GM12878 (cell line): ENCODE results near the gene CYBB. TPM values are rescaled to one million over a fixed set of nuclear protein-coding genes. Genes with fewer than 3 reads are reported as not detected.

Experiments
- ATAC-seq: fragments of 200-7000 bp; cut with Tn5 transposase; 3 replicates; pipeline ENCODE4 v1.9.1; 2020; ENCODE audit warnings: mild to moderate bottlenecking, moderate library complexity
- BruUV-seq: library from RNA; stranded (reverse); fragments of 400-500 nt; replicated peaks from 2 replicates; lab custom pipeline; 2021; lab: Mats Ljungman, UMichigan
- CTCF ChIA-PET: fragments of 300-600 bp; sonication (Branson Sonifier 250); formaldehyde crosslinking; extraction: SDS; loops from one replicate; lab custom pipeline; 2021; ENCODE audit warnings: inconsistent platforms; lab: Yijun Ruan, JAX
- POLR2A ChIA-PET: fragments of 350-600 bp; formaldehyde crosslinking; extraction: SDS; loops from one replicate; lab custom pipeline; 2021; ENCODE audit warnings: inconsistent platforms; lab: Charles Lee
- RAD21 ChIA-PET: fragments of 300-600 bp; sonication (Branson Sonifier 250); formaldehyde crosslinking; loops from one replicate; lab custom pipeline; 2023; ENCODE audit warnings: antibody characterized with exemption; ENCODE audit not compliant: unreplicated experiment; lab: Charles Lee
- SMC1A ChIA-PET: fragments of 300-600 bp; sonication (Branson Sonifier 250); formaldehyde crosslinking; loops from one replicate; lab custom pipeline; 2023; ENCODE audit not compliant: unreplicated experiment, uncharacterized antibody; lab: Charles Lee
- DNase-seq: peaks from one replicate; pipeline ENCODE4 v3.0.0-alpha.2; 2011; ENCODE audit warnings: low read depth, low spot score
- FAIRE-seq: peaks from 3 replicates; lab custom pipeline; 2011; peaks lifted over from hg19 to GRCh38; lab: Jason Lieb, UNC
- H2AFZ ChIP-seq: 2 replicates; pipeline ENCODE4 v1.6.0; 2011; ENCODE audit warnings: low read depth, low read length, control low read depth; ENCODE audit not compliant: control insufficient read depth
- H3K27ac ChIP-seq: 2 replicates; pipeline ENCODE4 v1.5.1; 2011; ENCODE audit warnings: control low read depth; ENCODE audit not compliant: control insufficient read depth, insufficient read depth
- H3K27me3 ChIP-seq, 2 experiments: replicated peaks in 1 of 2; 2 replicates each; pipeline versions ENCODE4 v1.6.0 to v1.6.1; 2011; ENCODE audit warnings: low read length in 1 of 2; ENCODE audit not compliant: control insufficient read depth in 2 of 2, insufficient read depth in 2 of 2
- H3K36me3 ChIP-seq, 2 experiments: 2 replicates each; pipeline ENCODE4 v1.5.1; 2011; ENCODE audit warnings: low read length in 1 of 2; ENCODE audit not compliant: control insufficient read depth in 2 of 2, insufficient read depth in 2 of 2
- H3K4me1 ChIP-seq: 2 replicates; pipeline ENCODE4 v1.6.1; 2011; ENCODE audit warnings: mild to moderate bottlenecking, low read length, moderate library complexity, mixed read lengths; ENCODE audit not compliant: control insufficient read depth, insufficient read depth
- H3K4me2 ChIP-seq: 2 replicates; pipeline ENCODE4 v1.6.0; 2011; ENCODE audit warnings: control low read depth; ENCODE audit not compliant: control insufficient read depth, insufficient read depth
- H3K4me3 ChIP-seq: fragments of 200-600 bp; sonication (generic); 2 replicates; pipeline ENCODE4 v1.5.1; 2016
- H3K79me2 ChIP-seq: 2 replicates; pipeline ENCODE4 v1.6.0; 2011; ENCODE audit warnings: low read length; ENCODE audit not compliant: control insufficient read depth, insufficient read depth
- H3K9ac ChIP-seq: 2 replicates; pipeline ENCODE4 v1.8.0; 2011; ENCODE audit warnings: low read length, control low read depth, mixed read lengths; ENCODE audit not compliant: control insufficient read depth, insufficient read depth
- H3K9me3 ChIP-seq: replicated peaks from 3 replicates; pipeline ENCODE4 v1.5.1; 2011; ENCODE audit warnings: mild to moderate bottlenecking, low read length; ENCODE audit not compliant: control insufficient read depth, insufficient read depth
- H4K20me1 ChIP-seq: 2 replicates; pipeline ENCODE4 v1.6.0; 2011; ENCODE audit not compliant: control insufficient read depth, insufficient read depth
- CREB1 ChIP-seq: IDR thresholded peaks from 2 replicates; pipeline ENCODE4 v1.6.1; 2012; ENCODE audit warnings: low read depth, mild to moderate bottlenecking, inconsistent platforms
- CREM ChIP-seq: IDR thresholded peaks from 2 replicates; pipeline ENCODE4 v1.6.1; 2014; ENCODE audit warnings: antibody characterized with exemption, low read depth
- FOS ChIP-seq: IDR thresholded peaks from 3 replicates; pipeline ENCODE4 v1.6.1; 2011; ENCODE audit warnings: borderline replicate concordance; ENCODE audit not compliant: insufficient read length; ENCODE audit errors: extremely low read depth
- NFYB ChIP-seq: IDR thresholded peaks from 2 replicates; pipeline ENCODE4 v1.6.1; 2011; ENCODE audit warnings: low read depth, mild to moderate bottlenecking, low read length, improper control_type of control experiment, moderate library complexity; ENCODE audit not compliant: insufficient read depth
- WGBS: methylation state at CpG from one replicate; pipeline ENCODE4 v1.1.6; 2016; ENCODE audit warnings: low lambda C conversion rate; ENCODE audit not compliant: insufficient replicate concordance, insufficient coverage; ENCODE audit errors: missing lambda C conversion rate; 5-methylcytosine and 5-hydroxymethylcytosine counted together
- in situ Hi-C: fragments of 300-500 bp; cut with MboI; formaldehyde crosslinking; loops from 9 replicates; pipeline ENCODE4 v1.14.3; 2018; ENCODE audit warnings: mixed read lengths
- intact Hi-C: fragments of 100-400 bp; cut with micrococcal nuclease; formaldehyde crosslinking; loops from one replicate; pipeline ENCODE4 v1.14.2; 2022; ENCODE audit not compliant: unreplicated experiment
- polyA plus RNA-seq, 11 experiments: library from polyadenylated mRNA; depleted of rRNA in 4 of 11; unstranded in 6 of 11; stranded (reverse) in 5 of 11; fragments of >200 nt; fragmentation: Nextera tagmentation in 4 of 11; fragmentation: Illumina TruSeq in 1 of 11; extraction: Ambion mirVana in 4 of 11; extraction: Trizol in 1 of 11; gene quantifications; 1 replicate in 1 of 11; 2 replicates in 10 of 11; pipeline versions ENCODE4 v1.2.1 to v1.2.3, GENCODE V29; 2011 to 2016; ENCODE audit warnings: inconsistent platforms in 2 of 11, missing spikeins in 2 of 11, low read depth in 1 of 11
- total RNA-seq, 4 experiments: library from RNA; depleted of rRNA in 3 of 4; stranded (reverse); fragments of >200 nt in 3 of 4; fragmentation: Illumina TruSeq in 1 of 4; extraction: Trizol in 1 of 4; gene quantifications; 2 replicates each; pipeline versions ENCODE4 v1.2.1 to v1.2.3, GENCODE V29; 2013 to 2021
- TF ChIP-seq, protein P1 (sequence below): fragments of 450-650 bp; IDR thresholded peaks from 2 replicates; pipeline ENCODE4 v1.6.1; 2017; ENCODE audit warnings: low read depth, mild to moderate bottlenecking, moderate library complexity
- TF ChIP-seq, protein P2 (sequence below): fragments of 450-650 bp; IDR thresholded peaks from 2 replicates; pipeline ENCODE4 v1.6.1; 2017; ENCODE audit warnings: mild to moderate bottlenecking, low read depth, inconsistent platforms; ENCODE audit not compliant: poor library complexity, severe bottlenecking
- TF ChIP-seq, protein P3 (sequence below): IDR thresholded peaks from 2 replicates; pipeline ENCODE4 v1.6.1; 2012; ENCODE audit warnings: low read length, inconsistent platforms

The CYBB gene
- total and polyA plus RNA-seq, 10 of the 15 experiments (the other 5 are each of a cell fraction or from before 2014, with no cell fraction given) = 6.2 to 73.9 (median 24.8) TPM

DNA sequence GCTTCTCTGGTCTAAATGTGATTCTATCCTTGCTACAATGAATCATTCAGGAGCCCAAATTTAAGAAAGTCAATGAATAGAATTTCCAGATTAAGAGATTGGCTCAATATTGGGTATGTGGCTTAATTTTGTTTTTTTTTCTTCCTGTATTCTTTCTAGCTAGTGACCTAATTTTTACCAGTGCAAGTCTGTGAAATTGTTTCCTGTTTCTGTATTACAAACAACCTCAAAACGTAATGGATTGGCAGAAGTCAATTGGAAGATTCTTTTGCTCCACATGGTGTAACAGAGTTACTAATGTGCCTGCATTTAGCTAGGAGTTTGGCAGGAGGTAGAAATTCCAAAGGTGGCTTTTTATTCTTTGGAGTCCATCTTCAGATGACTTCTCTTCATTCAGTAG, 49.9 kb downstream of the CYBB start:
- CTCF ChIA-PET = interaction anchor here (1.1 to 8.5 kb wide), 2 partner anchors 17 to 85 kb away, joined by 3 to 376 read pairs; no protein-coding TSS in a partner anchor
- in situ Hi-C loops = loop anchor here (25.0 kb wide), 1 partner anchor 342 kb away; no protein-coding TSS in a partner anchor
- 0% methylated on average over 1 of the region's 1 CpG for WGBS

More for the DNA sequence above, 49.9 kb downstream of the CYBB start:
- TF ChIP-seq, protein P1, sequence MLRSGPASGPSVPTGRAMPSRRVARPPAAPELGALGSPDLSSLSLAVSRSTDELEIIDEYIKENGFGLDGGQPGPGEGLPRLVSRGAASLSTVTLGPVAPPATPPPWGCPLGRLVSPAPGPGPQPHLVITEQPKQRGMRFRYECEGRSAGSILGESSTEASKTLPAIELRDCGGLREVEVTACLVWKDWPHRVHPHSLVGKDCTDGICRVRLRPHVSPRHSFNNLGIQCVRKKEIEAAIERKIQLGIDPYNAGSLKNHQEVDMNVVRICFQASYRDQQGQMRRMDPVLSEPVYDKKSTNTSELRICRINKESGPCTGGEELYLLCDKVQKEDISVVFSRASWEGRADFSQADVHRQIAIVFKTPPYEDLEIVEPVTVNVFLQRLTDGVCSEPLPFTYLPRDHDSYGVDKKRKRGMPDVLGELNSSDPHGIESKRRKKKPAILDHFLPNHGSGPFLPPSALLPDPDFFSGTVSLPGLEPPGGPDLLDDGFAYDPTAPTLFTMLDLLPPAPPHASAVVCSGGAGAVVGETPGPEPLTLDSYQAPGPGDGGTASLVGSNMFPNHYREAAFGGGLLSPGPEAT = no peak
- TF ChIP-seq, protein P2, sequence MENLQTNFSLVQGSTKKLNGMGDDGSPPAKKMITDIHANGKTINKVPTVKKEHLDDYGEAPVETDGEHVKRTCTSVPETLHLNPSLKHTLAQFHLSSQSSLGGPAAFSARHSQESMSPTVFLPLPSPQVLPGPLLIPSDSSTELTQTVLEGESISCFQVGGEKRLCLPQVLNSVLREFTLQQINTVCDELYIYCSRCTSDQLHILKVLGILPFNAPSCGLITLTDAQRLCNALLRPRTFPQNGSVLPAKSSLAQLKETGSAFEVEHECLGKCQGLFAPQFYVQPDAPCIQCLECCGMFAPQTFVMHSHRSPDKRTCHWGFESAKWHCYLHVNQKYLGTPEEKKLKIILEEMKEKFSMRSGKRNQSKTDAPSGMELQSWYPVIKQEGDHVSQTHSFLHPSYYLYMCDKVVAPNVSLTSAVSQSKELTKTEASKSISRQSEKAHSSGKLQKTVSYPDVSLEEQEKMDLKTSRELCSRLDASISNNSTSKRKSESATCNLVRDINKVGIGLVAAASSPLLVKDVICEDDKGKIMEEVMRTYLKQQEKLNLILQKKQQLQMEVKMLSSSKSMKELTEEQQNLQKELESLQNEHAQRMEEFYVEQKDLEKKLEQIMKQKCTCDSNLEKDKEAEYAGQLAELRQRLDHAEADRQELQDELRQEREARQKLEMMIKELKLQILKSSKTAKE = no peak
- TF ChIP-seq FOS (no peak), NFYB (no peak), CREM (no peak), CREB1 (no peak)
- TF ChIP-seq, protein P3, sequence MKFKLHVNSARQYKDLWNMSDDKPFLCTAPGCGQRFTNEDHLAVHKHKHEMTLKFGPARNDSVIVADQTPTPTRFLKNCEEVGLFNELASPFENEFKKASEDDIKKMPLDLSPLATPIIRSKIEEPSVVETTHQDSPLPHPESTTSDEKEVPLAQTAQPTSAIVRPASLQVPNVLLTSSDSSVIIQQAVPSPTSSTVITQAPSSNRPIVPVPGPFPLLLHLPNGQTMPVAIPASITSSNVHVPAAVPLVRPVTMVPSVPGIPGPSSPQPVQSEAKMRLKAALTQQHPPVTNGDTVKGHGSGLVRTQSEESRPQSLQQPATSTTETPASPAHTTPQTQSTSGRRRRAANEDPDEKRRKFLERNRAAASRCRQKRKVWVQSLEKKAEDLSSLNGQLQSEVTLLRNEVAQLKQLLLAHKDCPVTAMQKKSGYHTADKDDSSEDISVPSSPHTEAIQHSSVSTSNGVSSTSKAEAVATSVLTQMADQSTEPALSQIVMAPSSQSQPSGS = no peak
- Histone ChIP-seq H3K9me3 (no peaks in the 10 kb centered on the region), H3K27me3 (no peaks in the 10 kb centered on the region), H3K4me1 (peaks cover 3% of the 10 kb centered on the region), H3K4me3 (no peak overlapping the region), H3K27ac (no peak overlapping the region), H2AFZ (no peak overlapping the region), H3K9ac (no peak overlapping the region), H4K20me1 (no peaks in the 10 kb centered on the region), H3K4me2 (no peak overlapping the region), H3K36me3 (no peaks in the 10 kb centered on the region), H3K79me2 (no peaks in the 10 kb centered on the region)
- intact Hi-C loops = loop anchor here (10.0 kb wide), 1 partner anchor 345 kb away; no protein-coding TSS in a partner anchor
- no peak for ATAC-seq
- no peak for FAIRE-seq
- RAD21 ChIA-PET = no interaction called here
- DNase-seq = no peak
- SMC1A ChIA-PET = interaction anchor here (0.7 to 8.4 kb wide), 3 partner anchors 12 to 86 kb away, joined by 3 to 264 read pairs (median 138); partner anchors contain the start of gene CYBB
- POLR2A ChIA-PET = no interaction called here
- no TSS peak for BruUV-seq
